ENCODE results near the gene UTP14C.
"Not testable (repeated sequence)": the region's sequence is repeated elsewhere in the genome, so short reads cannot be mapped to it uniquely, and the experiment has no call there.

The UTP14C gene

GRCh38 chr13:52002361-52002760 lies 22.1 kb upstream of the UTP14C start:
- no peak for DNase-seq

- DNase-seq = no peak
Observed at GRCh38 chr13:52003541-52003940, 20.9 kb upstream of the UTP14C start.

GRCh38 chr13:52004511-52005170 lies 19.9 kb upstream of the UTP14C start:
- DNase-seq = no peak

DNA sequence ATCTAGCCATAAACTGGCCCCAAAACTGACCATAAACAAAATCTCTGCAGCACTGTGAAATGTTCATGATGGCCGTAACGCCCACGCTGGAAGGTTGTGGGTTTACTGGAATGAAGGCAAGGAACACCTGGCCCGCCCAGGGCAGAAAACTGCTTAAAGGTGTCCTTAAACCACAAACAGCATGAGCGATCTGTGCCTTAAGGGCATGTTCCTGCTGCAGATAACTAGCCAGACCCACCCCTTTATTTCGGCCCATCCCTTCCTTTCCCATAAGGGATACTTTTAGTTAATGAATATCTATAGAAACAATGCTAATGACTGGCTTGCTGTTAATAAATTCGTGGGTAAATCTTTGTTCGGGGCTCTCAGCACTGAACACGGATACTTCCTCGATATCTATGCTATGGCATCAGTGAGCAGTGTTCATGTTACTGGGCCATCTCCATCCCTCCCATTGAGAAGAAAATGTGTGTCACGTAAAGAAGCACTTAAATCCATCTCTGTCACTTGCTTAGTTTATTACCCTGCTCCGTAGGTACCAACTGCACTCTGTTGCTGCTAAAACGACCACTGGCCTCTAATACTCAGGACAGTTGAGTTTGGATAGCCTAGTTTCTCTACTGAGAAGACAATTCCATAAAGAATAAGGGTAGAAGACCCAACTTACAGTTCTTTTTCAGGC lies 18.5 kb upstream of the UTP14C start:
- DNase-seq = no peak

DNA sequence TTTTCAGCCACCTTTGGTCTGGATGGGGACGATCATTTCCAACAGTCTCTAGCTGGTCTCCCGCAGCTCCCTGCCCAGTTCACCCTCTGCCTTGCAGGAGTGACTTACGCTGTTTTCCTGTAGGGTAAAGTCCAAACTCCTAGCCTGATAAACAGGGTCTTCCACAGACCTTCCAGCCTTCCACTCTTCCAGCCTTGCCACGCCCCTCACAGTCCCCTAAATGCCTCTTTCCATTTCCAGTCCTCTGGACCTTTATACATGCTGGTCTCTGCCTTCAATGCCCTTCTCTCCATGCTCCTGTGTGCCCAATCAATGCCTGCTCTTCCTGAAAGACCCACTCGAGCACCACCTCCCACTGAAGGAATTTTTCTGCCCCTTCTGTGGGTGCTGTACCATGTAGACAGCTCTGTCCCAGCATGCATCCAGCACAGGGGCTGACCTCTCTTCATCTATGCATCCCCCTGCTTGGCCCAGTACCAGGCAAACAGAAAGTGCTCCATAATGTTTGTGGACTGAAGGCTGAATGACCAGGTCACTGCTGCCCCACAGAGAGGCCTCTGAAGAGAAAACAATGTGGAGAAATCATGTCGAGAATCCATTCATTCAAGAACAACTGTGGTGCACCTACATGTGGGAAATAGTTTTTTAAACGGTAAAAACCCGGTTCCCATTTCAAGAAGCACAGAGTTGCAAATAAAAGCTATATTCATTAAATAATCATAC lies 17.8 kb upstream of the UTP14C start:
- no peak for DNase-seq

DNA sequence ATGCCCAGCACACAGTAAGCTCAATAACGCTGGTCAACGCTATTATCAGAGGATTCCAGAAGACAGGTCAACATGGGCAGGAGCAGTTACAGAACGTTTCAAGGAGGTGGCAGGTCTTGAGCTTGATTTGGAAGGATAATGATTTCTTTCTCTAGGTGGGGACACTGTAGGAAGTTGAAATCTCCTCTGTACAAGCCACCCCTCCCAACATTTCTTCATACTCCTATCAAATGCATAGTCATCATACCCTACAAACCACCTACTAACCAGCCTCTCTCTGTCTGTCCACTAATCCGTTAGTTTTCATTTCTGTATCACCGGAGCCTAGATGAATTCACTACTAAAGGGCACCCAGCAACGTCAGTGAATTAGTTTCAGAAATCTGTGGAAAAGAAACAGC lies 14.5 kb upstream of the UTP14C start:
- no peak for DNase-seq

- peak; percentile 29 for DNase-seq
Observed at GRCh38 chr13:52010890-52011631, 13.4 kb upstream of the UTP14C start, which contains the start of gene ATP7B. Gene ATP7B, minus strand, starts transcription at chr13:52011450. Its CDS starts 113 bp downstream, at chr13:52011337.

- peak; percentile 97 for DNase-seq
Observed at GRCh38 chr13:52011632-52012511, 12.6 kb upstream of the UTP14C start, which contains the start of gene ALG11. Gene ALG11, plus strand, starts transcription at chr13:52012398. Its CDS starts 21 bp downstream, at chr13:52012419.

- no peak for DNase-seq
Observed at GRCh38 chr13:52012512-52012836, 12.0 kb upstream of the UTP14C start.

- no peak for DNase-seq
Observed at GRCh38 chr13:52016296-52016695, 8.2 kb upstream of the UTP14C start.

DNA sequence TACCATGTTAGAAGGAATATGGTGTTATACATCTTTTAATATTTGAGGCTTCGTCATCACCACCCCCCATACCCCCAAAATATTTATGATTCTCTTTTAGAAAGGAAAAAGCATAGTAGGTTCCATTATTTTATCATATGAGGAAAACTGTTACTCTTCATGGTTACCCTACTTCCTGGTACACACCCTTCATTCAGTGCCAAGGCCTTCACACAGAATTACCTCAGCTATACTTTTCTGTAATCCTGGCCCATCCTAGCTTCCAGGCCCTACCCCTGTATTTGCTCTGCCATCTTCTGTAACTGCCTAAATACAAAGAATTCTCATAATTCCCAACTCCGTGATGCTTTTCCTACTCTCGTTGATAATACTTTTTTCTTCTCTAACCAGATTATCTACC lies 4.3 kb upstream of the UTP14C start:
- no peak for DNase-seq

DNA sequence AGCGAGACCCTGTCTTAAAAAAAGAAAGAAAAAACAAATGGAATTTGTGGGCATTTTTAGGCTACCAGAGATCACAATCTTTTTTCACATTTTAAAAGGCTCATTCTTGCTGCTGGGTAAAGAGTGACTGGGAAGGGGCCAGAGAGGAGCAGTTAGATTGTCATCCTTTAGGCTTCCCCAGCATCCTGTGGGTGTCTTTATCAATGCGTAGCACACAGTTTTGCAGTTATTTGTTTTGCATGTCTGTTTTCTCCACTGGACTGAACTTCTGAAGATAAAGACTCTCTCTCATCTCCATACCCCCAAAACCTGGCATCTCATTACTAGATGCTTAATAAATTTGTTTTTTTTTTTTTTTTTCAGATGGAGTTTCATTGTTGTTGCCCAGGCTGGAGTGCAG lies 2.1 kb upstream of the UTP14C start:
- no peak for DNase-seq

GRCh38 chr13:52025475-52026245 lies 1.2 kb downstream of the UTP14C start:
- no peak for DNase-seq

- DNase-seq = no peak
Observed at GRCh38 chr13:52026246-52026626, 1.7 kb downstream of the UTP14C start.

- no peak for DNase-seq
Observed at GRCh38 chr13:52027832-52028231, 3.3 kb downstream of the UTP14C start.

DNA sequence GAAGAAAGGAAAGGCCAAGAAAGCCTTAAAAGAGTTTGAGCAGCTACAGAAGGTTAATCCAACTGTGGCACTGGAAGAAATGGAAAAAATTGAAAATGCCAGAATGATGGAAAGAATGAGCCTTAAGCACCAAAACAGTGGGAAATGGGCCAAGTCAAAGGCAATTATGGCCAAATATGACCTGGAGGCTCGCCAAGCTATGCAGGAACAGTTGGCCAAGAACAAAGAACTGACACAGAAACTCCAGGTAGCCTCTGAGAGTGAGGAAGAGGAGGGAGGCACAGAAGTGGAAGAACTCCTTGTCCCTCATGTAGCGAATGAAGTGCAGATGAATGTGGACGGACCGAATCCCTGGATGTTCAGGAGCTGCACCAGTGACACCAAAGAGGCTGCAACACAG lies 5.1 kb downstream of the UTP14C start:
- DNase-seq = no peak

DNA sequence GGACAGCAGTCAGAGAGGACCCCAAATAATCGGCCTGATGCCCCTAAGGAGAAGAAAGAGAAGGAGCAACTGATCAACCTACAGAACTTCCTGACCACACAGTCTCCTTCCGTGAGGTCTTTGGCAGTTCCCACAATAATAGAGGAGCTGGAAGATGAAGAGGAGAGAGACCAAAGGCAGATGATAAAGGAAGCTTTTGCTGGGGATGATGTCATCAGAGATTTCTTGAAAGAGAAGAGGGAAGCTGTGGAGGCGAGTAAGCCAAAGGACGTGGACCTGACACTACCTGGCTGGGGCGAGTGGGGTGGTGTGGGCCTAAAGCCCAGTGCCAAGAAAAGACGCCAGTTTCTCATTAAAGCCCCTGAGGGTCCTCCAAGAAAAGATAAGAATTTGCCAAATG lies 5.9 kb downstream of the UTP14C start:
- not testable (repeated sequence) for DNase-seq

DNA sequence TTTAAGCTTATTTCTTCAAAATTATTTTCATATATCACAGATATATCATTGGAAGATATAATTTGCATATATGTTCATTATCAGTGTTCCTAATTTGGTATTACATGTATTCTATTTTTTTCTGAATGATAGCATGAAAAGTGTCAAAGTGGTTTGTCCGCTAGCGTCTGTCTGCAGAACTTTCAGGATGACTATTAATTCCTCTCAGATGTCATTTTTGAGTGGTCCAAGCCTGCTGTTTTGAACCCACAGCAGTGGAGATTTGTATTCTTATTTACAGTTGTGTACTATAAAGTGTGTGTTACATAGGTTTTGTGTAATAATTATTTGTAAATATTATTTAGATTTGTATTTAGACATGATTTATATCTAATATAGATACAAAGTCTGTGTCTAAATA lies 8.5 kb downstream of the UTP14C start:
- no peak for DNase-seq

- no peak for DNase-seq
Observed at GRCh38 chr13:52034616-52035226, 10.2 kb downstream of the UTP14C start.

- DNase-seq = no peak
Observed at GRCh38 chr13:52036037-52036436, 11.5 kb downstream of the UTP14C start.

DNA sequence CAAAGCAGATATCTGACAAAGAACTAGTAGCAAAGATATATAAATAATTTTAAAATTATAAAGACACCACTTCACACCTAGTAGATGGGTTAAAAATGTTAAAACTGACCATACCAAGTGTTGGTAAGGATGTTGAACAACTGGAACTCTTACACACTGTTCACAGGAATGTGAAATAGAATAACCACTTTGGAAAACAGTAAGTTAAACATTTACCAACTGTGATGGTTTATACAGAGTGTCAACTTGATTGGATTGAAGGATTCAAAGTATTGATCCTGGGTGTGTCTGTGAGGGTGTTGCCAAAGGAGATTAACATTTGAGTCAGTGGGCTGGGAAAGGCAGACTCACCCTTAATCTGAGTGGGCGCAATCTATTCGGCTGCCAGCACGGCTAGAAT lies 19.2 kb downstream of the UTP14C start:
- DNase-seq = no peak

All from fibroblast of skin of back (primary cell).